HepG2 (cell line): ENCODE measurements around the gene SINHCAF. TPM values are rescaled to one million over a fixed set of nuclear protein-coding genes. Genes with fewer than 3 reads are reported as not detected.

ENCODE experiments used
- CHCHD3 ChIP-seq: sonication (generic); formaldehyde crosslinking; IDR thresholded peaks from 2 replicates; pipeline ENCODE4 v1.8.0; 2022; ENCODE audit warnings: mild to moderate bottlenecking, missing genetic modification reagents, moderate library complexity
- NR0B2 ChIP-seq: sonication (generic); formaldehyde crosslinking; IDR thresholded peaks from 2 replicates; pipeline ENCODE4 v1.4.0; 2020; ENCODE audit warnings: mild to moderate bottlenecking, missing genetic modification reagents
- REST ChIP-seq, 2 experiments: IDR thresholded peaks; 2 replicates each; pipeline ENCODE4 v1.6.1; 2011 to 2012; ENCODE audit warnings: low read length in 2 of 2, borderline replicate concordance in 1 of 2, low read depth in 1 of 2, mild to moderate bottlenecking in 1 of 2, moderate library complexity in 1 of 2
- SNAPC4 ChIP-seq: sonication (generic); formaldehyde crosslinking; IDR thresholded peaks from 2 replicates; pipeline ENCODE4 v1.4.0; 2020; ENCODE audit warnings: mild to moderate bottlenecking, missing genetic modification reagents
- SNAPC5 ChIP-seq: sonication (generic); formaldehyde crosslinking; IDR thresholded peaks from 2 replicates; pipeline ENCODE4 v1.8.1; 2023; ENCODE audit warnings: mild to moderate bottlenecking, missing genetic modification reagents, borderline replicate concordance
- STAT6 ChIP-seq: sonication (generic); formaldehyde crosslinking; IDR thresholded peaks from 2 replicates; pipeline ENCODE4 v1.4.0; 2020; ENCODE audit warnings: missing genetic modification reagents, mild to moderate bottlenecking, borderline replicate concordance
- ZNF773 ChIP-seq: sonication (generic); formaldehyde crosslinking; IDR thresholded peaks from 2 replicates; pipeline ENCODE4 v1.4.0; 2020; ENCODE audit warnings: missing genetic modification reagents, borderline replicate concordance
- polyA plus RNA-seq, 8 experiments: library from polyadenylated mRNA; depleted of rRNA in 3 of 8; stranded (reverse) in 7 of 8; unstranded in 1 of 8; fragments of >200 nt; fragmentation: Illumina TruSeq in 4 of 8; extraction: Trizol in 4 of 8; gene quantifications; 2 replicates each; pipeline versions ENCODE4 v1.2.1 to v1.2.3, GENCODE V29; 2011 to 2016; ENCODE audit warnings: low read depth in 4 of 8, missing spikeins in 1 of 8, mixed read lengths in 1 of 8; ENCODE audit not compliant: insufficient read depth in 1 of 8
- total RNA-seq, 5 experiments: library from RNA; depleted of rRNA; stranded (reverse); fragments of >200 nt; fragmentation: Illumina TruSeq; extraction: Trizol; gene quantifications; 2 replicates each; pipeline ENCODE4 v1.2.3, GENCODE V29; 2016; ENCODE audit warnings: low read depth in 1 of 5

The SINHCAF gene
- total and polyA plus RNA-seq, 2 of the 13 experiments (the other 11 are each of a cell fraction or from before 2014, with no cell fraction given): 54.6 to 97.8 TPM

GRCh38 chr12:31308116-31308515 lies 17.8 kb downstream of the SINHCAF start (continued):
- no peak for TF ChIP-seq SNAPC4 (CRISPR knock-in tag)
- no peak for TF ChIP-seq REST (IDR thresholded peaks at IDR 0.05; ENCODE audit: borderline replicate concordance in 1 of 2, low read depth in 1 of 2, low read length in 2 of 2)
- TF ChIP-seq CHCHD3 (CRISPR knock-in tag): no peak
- no peak for TF ChIP-seq ZNF773 (CRISPR knock-in tag)
- TF ChIP-seq STAT6 (CRISPR knock-in tag): no peak
- no peak for TF ChIP-seq SNAPC5
- no peak for TF ChIP-seq NR0B2 (CRISPR knock-in tag)
